Stimulated activated CD8-positive, alpha-beta memory T cell treated with anti-CD3 and anti-CD28 coated beads, Interleukin-7, amount 100 ng/mL, for 24 hours (primary cell): ENCODE results near the gene CCP110.

Source experiments
- DNase-seq: peaks from one replicate; pipeline ENCODE4 v3.0.0-alpha.2; 2020; ENCODE audit warnings: low read depth

CCP110 gene

GRCh38 chr16:19523559-19524355 is at the start of gene CCP110:
Gene CCP110, plus strand, starts transcription at chr16:19523942. Its CDS starts 3,940 bp downstream, at chr16:19527882.
- peak; percentile 89 for DNase-seq

- DNase-seq: no peak
These were observed 49.1 kb upstream of the CCP110 start for GRCh38 chr16:19474617-19475016.

GRCh38 chr16:19478505-19478904 is 45.2 kb upstream of the CCP110 start:
- DNase-seq: no peak

GRCh38 chr16:19479302-19479721 is 44.4 kb upstream of the CCP110 start:
- DNase-seq: no peak

GRCh38 chr16:19481296-19481695 is 42.4 kb upstream of the CCP110 start:
- DNase-seq: no peak

- DNase-seq: no peak
These were observed 42.0 kb upstream of the CCP110 start for GRCh38 chr16:19481769-19482168.

GRCh38 chr16:19482291-19482690 is 41.5 kb upstream of the CCP110 start:
- no peak for DNase-seq

- DNase-seq: no peak
These were observed 39.6 kb upstream of the CCP110 start for GRCh38 chr16:19484096-19484495.

GRCh38 chr16:19485611-19486010 is 38.1 kb upstream of the CCP110 start:
- DNase-seq: no peak

GRCh38 chr16:19486051-19486450 is 37.7 kb upstream of the CCP110 start:
- DNase-seq: no peak

- DNase-seq: no peak
These were observed 36.9 kb upstream of the CCP110 start for GRCh38 chr16:19486750-19487325.

GRCh38 chr16:19488213-19488640 is 35.5 kb upstream of the CCP110 start:
- DNase-seq: no peak

- no peak for DNase-seq
These were observed 33.1 kb upstream of the CCP110 start for GRCh38 chr16:19490619-19491018.

GRCh38 chr16:19497176-19497575 is 26.6 kb upstream of the CCP110 start:
- no peak for DNase-seq

GRCh38 chr16:19499006-19499405 is 24.7 kb upstream of the CCP110 start:
- DNase-seq: no peak

GRCh38 chr16:19499481-19499880 is 24.3 kb upstream of the CCP110 start:
- no peak for DNase-seq

GRCh38 chr16:19502395-19503131 is 21.2 kb upstream of the CCP110 start:
- peak; percentile 40 for DNase-seq

- DNase-seq: no peak
These were observed 20.2 kb upstream of the CCP110 start for GRCh38 chr16:19503461-19504075.

GRCh38 chr16:19505600-19506303 is 18.0 kb upstream of the CCP110 start:
- DNase-seq: no peak

- DNase-seq: no peak
These were observed 16.8 kb upstream of the CCP110 start for GRCh38 chr16:19506965-19507364.

GRCh38 chr16:19507867-19508266 is 15.9 kb upstream of the CCP110 start:
- no peak for DNase-seq

- no peak for DNase-seq
These were observed 11.4 kb upstream of the CCP110 start for GRCh38 chr16:19512297-19512696.
